Vagina (tissue), 2 donors: ENCODE results near the gene MYL5. TPM values are rescaled to one million over a fixed set of nuclear protein-coding genes. Genes with fewer than 3 reads are reported as not detected.

Experiments used
- DNase-seq, 2 donors: peaks; one replicate each; pipeline ENCODE4 v3.0.0-alpha.2; 2017; ENCODE audit errors: extremely low spot score in 2 of 2
- H3K27ac ChIP-seq: fragments of 200-600 bp; sonication (generic); one replicate; pipeline ENCODE4 v1.5.1; 2019
- H3K27me3 ChIP-seq: fragments of 200-600 bp; sonication (generic); one replicate; pipeline ENCODE4 v1.5.1; 2019
- H3K36me3 ChIP-seq, 2 donors: fragments of 200-600 bp; sonication (generic); one replicate each; pipeline ENCODE4 v1.5.1; 2017 to 2019
- H3K4me1 ChIP-seq: fragments of 200-600 bp; sonication (generic); one replicate; pipeline ENCODE4 v1.5.1; 2019
- H3K4me3 ChIP-seq, 2 donors: fragments of 200-600 bp; sonication (generic); 1 replicate in 1 of 2; 2 replicates in 1 of 2; pipeline ENCODE4 v1.5.1; 2016 to 2019
- H3K9me3 ChIP-seq: fragments of 200-600 bp; sonication (generic); one replicate; pipeline ENCODE4 v1.5.1; 2019
- POLR2A ChIP-seq, 2 donors: fragments of 450-650 bp; IDR thresholded peaks; one replicate each; pipeline ENCODE4 v1.6.1; 2017; ENCODE audit warnings: antibody characterized with exemption in 2 of 2, mild to moderate bottlenecking in 2 of 2, moderate library complexity in 2 of 2
- POLR2AphosphoS5 ChIP-seq, 2 donors: sonication (generic); formaldehyde crosslinking; IDR thresholded peaks; one replicate each; pipeline ENCODE4 v1.9.0; 2017; ENCODE audit warnings: antibody characterized with exemption in 2 of 2, mild to moderate bottlenecking in 2 of 2, low read depth in 1 of 2; ENCODE audit not compliant: insufficient read depth in 1 of 2
- intact Hi-C: fragments of 100-400 bp; cut with DNase I; formaldehyde crosslinking; loops from one replicate; pipeline ENCODE4 v1.15.1; 2023
- total RNA-seq: library from RNA; depleted of rRNA; stranded (reverse); fragments of >200 nt; gene quantifications from one replicate; pipeline ENCODE4 v1.2.3, GENCODE V29; 2016
- TF ChIP-seq, protein P1 (sequence below), 3 experiments: fragments of 450-650 bp in 2 of 3; fragments of 200-600 bp in 1 of 3; sonication (generic) in 1 of 3; IDR thresholded peaks; one replicate each; pipeline ENCODE4 v1.5.1; 2017 to 2019; ENCODE audit warnings: antibody characterized with exemption in 3 of 3, mild to moderate bottlenecking in 2 of 3, moderate library complexity in 2 of 3

The MYL5 gene
- total RNA-seq, 1 donor from 2014 or later = 3.4 TPM

GRCh38 chr4:654871-655463, 19.4 kb upstream of the MYL5 start:
- Histone ChIP-seq H3K36me3 (no peaks in the 10 kb centered on the region), H3K9me3 (no peaks in the 10 kb centered on the region), H3K27me3 (peaks cover 5% of the 10 kb centered on the region), H3K27ac (no peak overlapping the region), H3K4me1 (peaks cover 5% of the 10 kb centered on the region), H3K4me3 (no peak overlapping the region)
- TF ChIP-seq, protein P1, sequence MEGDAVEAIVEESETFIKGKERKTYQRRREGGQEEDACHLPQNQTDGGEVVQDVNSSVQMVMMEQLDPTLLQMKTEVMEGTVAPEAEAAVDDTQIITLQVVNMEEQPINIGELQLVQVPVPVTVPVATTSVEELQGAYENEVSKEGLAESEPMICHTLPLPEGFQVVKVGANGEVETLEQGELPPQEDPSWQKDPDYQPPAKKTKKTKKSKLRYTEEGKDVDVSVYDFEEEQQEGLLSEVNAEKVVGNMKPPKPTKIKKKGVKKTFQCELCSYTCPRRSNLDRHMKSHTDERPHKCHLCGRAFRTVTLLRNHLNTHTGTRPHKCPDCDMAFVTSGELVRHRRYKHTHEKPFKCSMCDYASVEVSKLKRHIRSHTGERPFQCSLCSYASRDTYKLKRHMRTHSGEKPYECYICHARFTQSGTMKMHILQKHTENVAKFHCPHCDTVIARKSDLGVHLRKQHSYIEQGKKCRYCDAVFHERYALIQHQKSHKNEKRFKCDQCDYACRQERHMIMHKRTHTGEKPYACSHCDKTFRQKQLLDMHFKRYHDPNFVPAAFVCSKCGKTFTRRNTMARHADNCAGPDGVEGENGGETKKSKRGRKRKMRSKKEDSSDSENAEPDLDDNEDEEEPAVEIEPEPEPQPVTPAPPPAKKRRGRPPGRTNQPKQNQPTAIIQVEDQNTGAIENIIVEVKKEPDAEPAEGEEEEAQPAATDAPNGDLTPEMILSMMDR (IDR thresholded peaks at IDR 0.05) = no peak
- no peak for TF ChIP-seq POLR2AphosphoS5 (IDR thresholded peaks at IDR 0.05; ENCODE audit: insufficient read depth in 1 of 2, low read depth in 1 of 2)
- TF ChIP-seq POLR2A (IDR thresholded peaks at IDR 0.05) = no peak
- intact Hi-C loops = no loop called here
- no peak for DNase-seq

DNA sequence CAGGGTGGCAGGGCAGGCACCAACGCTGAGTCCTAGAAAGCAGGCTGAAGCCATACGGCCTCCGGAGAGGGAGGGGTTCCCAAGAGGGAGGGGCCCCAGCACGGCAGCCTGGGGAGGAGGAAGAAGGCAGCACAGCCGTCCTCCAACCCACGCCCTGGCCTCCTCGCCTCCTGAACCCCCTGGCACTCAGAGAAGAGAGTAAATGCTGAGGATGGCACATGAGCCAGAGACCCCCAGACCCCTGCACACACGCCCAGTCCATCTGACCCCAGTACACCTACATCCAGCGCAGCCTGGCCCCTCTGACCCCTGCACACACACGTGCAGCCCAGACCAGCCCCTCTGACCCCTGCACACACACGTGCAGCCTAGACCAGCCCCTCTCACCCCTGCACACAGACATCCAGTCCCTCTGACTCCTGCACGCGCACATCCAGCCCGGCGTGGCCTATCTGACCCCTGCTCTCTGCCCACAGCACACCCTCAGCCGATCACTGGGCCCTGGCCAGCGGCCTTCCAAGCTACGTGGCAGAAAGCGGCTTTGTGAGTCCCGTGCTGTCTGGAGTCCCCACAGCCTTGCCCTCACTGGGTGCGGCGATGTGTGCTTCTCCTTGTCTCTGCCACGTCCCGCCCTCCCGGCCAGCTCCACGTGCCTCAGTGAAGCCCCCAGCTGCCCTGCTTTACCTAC, 18.7 kb upstream of the MYL5 start:
- Histone ChIP-seq H3K27ac (no peak overlapping the region), H3K36me3 (no peaks in the 10 kb centered on the region), H3K4me3 (no peak overlapping the region), H3K27me3 (peaks cover 5% of the 10 kb centered on the region), H3K9me3 (no peaks in the 10 kb centered on the region), H3K4me1 (peaks cover 5% of the 10 kb centered on the region)
- DNase-seq = no peak
- intact Hi-C loops = no loop called here
- TF ChIP-seq POLR2AphosphoS5 (IDR thresholded peaks at IDR 0.05; ENCODE audit: insufficient read depth in 1 of 2, low read depth in 1 of 2) (no peak), POLR2A (IDR thresholded peaks at IDR 0.05) (no peak)
- TF ChIP-seq, protein P1 (IDR thresholded peaks at IDR 0.05) = no peak

- intact Hi-C loops = no loop called here
- H3K27me3 ChIP-seq = no peaks in the 10 kb centered on the region
- no peak overlapping the region for H3K27ac ChIP-seq
- TF ChIP-seq, protein P1 (IDR thresholded peaks at IDR 0.05) = no peak
- TF ChIP-seq POLR2AphosphoS5 (IDR thresholded peaks at IDR 0.05; ENCODE audit: insufficient read depth in 1 of 2, low read depth in 1 of 2) (no peak), POLR2A (IDR thresholded peaks at IDR 0.05) (no peak)
- H3K36me3 ChIP-seq = no peaks in the 10 kb centered on the region
- no peaks in the 10 kb centered on the region for H3K4me1 ChIP-seq
- H3K4me3 ChIP-seq = no peak overlapping the region
- no peaks in the 10 kb centered on the region for H3K9me3 ChIP-seq
- DNase-seq = no peak
Observed at GRCh38 chr4:656436-657337, 17.7 kb upstream of the MYL5 start.

GRCh38 chr4:657338-657833, 17.0 kb upstream of the MYL5 start:
- no peak for DNase-seq
- Histone ChIP-seq H3K9me3 (no peaks in the 10 kb centered on the region), H3K27me3 (no peaks in the 10 kb centered on the region), H3K36me3 (no peaks in the 10 kb centered on the region), H3K4me3 (no peak overlapping the region), H3K27ac (no peak overlapping the region), H3K4me1 (no peaks in the 10 kb centered on the region)
- TF ChIP-seq POLR2A (IDR thresholded peaks at IDR 0.05) = no peak
- TF ChIP-seq POLR2AphosphoS5 (IDR thresholded peaks at IDR 0.05; ENCODE audit: insufficient read depth in 1 of 2, low read depth in 1 of 2) = no peak
- TF ChIP-seq, protein P1 (IDR thresholded peaks at IDR 0.05) = no peak
- intact Hi-C loops = no loop called here
